ENCODE results near the gene TTF1.

TTF1 gene

DNA sequence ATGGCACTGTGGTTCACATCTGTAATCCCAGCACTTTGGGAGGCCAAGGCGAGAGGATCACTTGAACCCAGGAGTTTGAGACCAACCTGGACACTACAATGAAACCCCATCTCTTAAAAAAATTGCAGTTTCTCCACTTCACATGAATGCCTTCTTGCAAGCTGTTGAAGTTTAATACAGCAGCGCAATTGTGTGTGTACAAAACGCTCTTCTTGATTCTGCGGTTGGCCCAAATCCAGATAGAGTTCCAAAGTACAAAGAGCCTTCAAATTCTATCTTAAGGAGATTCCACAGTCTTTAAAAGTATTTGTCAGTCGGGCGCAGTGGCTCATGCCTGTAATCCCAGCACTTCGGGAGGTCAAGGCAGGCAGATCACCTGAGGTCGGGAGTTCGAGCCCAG lies 42.6 kb downstream of the TTF1 start:
- DNase-seq (ENCODE audit: low spot score) = no peak

DNA sequence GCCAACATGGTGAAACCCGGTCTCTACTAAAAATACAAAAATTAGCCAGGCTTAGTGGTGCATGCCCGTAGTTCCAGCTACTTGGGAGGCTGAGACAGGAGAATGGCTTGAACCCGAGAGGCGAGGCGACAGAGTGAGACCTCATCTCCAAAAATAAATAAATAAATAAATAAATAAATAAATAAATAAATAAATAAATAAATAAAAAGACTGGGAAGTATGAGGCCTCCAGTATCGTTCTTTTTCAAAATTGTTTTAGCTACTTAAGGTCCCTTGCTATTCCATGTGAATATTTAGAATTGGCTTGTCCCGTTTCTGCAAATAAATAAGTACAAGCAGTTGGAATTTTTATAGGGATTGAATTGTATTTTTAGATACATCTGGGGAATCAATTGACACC lies 48.9 kb downstream of the TTF1 start:
- no peak for DNase-seq (ENCODE audit: low spot score)

DNA sequence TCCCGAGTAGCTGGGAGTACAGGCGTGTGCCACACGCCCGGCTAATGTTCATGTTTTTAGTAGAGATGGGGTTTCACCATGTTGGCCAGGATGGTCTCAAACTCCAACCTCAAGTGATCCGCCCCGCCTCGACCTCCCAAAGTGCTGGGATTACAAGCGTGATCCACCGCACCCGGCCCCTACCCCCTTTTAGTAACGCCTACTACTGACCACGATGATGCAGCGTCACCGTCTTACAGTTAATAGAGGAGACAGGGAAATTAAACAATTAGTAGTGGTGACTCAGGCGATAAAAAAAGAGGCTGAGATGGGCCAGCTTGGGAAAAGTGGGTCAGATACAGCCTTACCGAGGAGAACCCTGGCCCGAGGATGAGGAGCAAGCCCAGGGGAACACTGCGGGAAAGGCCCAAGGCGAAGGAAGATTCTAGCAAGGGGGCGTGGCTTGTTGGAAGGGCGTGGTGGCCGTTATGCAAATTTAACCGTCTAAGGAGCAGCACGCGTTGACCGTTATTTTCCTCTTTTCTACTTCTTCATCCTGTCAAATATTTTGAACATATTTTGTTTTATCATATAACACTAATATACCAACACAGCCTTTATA lies 50.2 kb downstream of the TTF1 start:
- DNase-seq (ENCODE audit: low spot score) = no peak

DNA sequence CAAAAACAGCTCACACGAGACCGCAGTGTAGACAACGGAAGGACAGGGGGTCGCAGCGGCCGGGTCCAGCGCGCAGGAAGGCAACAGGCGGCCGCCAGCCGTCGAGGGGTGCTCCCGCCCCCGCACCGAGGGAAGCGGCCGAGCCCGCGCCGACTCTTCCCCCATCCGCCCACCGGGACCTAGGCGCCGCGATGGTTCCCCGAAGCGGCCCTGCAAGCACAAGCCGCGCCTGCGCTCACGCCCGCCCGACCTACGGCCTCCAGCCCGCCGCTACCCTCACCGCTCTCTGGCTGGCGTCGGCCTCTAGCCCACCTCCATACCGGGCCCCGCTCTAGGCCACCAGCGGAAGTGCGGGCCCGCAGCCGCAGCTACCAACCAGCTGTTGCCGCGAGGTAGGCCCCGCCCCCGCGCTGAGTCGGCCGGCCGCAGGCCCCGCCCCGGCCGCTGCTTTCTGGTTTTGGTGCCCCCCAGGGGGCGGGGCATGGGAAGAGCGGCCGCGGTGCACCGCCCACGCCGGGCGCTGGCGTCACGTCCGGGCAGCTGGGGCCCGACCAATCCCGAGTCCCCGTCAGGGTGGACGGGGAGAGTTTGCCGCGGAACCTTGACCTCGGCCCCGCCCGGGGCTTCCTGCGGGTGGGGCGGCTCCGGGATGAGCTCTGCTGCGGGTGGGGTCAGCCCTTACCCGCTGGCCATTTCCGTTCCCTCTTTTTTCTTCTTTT lies 51.8 kb downstream of the TTF1 start, which contains the start of gene SETX:
Gene SETX, minus strand, starts transcription at position 350 of the 719 bp plus-strand sequence. CDS start 5,558 bp downstream, outside the sequence.
- DNase-seq (ENCODE audit: low spot score) = peak; percentile 100

DNA sequence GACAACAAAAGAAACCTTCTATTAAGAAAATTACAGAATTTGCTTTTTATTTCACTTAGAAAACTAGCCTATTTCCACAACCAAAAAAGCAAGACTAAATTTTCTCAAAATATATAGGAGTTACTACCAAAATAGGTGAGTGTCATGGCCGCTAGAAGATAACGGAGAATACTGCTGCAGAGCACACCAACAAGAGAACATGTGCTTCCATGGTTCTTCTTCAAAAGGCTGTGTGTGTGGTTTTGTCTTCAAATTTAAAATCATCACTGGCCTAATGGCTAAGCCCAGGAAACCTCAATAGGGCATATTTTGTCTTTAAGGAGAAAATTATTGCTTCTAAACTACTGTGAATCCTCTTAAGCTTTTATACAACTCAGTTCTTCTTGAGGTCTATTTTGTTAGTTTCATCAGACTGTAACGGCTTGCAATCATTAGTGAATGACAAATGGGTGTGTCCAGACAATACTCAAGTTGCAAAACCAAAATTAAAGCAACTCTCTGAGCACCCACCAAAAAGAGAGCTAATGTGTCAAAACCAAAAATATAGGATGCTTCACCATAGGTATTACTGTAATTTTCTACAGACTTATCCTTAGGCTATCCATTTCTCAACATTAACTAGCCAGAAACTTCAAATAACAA lies 55.1 kb downstream of the TTF1 start:
- no peak for DNase-seq (ENCODE audit: low spot score)

DNA sequence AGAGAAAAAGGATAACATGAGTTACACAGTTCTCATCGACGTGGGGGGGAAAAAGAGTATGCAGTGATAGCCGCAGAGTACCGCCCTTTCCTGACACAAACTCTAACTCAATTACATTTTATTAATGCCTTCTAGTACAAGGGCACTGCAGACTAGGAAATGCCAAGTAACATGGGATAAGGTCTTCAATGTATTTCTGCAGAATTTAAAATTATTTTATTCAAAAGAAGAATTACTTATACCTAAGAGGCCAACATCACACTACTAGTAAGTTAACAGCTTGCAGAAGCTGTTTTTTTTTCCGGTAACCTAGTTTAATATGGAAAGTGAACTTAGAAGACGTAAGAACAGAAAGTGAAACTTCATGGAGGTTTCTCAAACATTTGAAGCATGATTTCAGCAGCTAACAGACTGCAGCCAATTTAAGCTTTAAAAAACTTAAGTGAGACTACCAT lies 55.8 kb downstream of the TTF1 start:
- DNase-seq (ENCODE audit: low spot score) = no peak

DNA sequence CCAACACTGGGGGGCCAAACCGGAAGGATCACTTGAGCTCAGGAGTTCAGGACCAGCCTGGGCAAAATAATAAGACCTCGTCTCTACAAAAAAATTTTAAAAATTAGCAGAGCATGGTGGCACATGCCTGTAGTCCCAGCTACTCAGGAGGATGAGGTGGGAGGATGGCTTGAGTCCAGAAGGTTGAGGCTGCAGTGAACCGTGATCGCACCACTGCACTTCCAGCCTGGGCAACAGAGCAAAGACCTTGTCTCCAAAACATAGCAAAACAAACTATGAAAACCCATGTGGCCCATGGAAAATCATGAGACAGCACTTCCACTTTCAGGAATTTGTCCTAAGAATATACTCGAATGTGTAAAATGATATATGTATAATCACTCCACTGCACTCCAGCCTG lies 58.0 kb downstream of the TTF1 start:
- DNase-seq (ENCODE audit: low spot score) = no peak

DNA sequence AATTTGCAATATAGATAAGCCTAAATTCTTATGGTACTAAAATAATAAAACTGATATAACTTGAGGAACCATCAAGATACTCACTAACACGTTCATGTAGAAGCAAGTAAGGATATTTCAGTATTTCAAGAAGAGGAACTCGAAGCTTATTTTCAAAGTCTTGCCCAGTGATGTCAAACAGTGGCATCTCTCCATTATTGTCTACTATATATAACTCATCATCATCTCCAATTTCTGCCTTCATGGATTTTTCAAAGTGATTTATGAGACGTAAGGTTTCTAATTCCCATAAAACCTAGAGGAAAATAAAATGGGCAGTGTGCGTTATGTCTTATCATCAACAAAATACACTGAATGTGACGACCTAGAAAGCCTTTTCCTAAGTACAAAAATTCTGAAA lies 60.5 kb downstream of the TTF1 start:
- no peak for DNase-seq (ENCODE audit: low spot score)

DNA sequence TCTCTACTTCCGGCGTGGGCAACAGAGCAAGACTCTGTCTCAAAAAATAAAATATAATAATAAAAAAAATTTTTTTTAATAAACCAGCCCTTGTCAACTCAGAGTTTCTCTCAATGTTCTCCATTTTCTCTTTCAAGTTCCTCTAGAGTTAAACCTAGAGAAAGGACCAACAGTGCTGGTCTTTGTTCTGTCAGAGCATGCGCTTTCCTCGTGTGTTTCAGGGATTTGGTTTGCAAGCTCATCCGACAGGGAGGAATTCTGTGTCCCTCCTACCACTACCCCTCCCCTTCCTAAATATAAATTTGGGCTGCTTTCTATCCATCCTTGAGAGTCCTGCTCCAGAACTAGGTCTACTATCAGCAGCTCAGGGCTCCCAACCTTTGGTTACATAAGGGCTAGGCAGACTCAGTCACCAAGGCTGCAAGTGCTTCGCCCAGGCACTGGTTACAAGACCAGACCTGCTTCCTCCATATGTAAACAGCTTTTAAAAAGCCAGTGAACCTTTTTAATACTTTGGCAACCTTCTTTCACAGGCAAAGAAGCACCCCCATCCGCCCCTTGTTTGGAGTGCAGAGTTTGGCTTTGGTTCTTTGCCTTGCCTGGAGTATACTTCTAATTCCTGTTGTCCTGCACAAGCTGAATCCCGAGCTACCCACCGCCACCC lies 65.3 kb downstream of the TTF1 start:
- DNase-seq (ENCODE audit: low spot score) = no peak

DNA sequence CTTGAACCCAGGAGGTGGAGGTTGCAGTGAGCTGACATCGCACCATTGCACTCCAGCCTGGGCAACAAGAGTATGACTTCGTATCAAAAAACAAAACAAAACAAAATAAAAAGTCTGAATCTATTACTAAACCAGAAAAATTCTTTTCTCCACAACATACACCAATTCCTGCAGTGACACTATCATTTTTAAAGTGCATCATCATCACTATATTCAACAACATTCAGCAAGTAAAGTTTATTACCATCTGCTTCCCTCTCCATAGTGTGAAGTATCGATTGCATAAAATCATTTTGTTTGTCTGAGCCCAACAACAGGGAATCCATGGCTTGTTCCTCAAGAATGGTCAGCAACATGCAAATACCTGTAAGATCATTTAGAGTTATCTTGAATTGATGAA lies 72.3 kb downstream of the TTF1 start:
- DNase-seq (ENCODE audit: low spot score) = no peak

DNA sequence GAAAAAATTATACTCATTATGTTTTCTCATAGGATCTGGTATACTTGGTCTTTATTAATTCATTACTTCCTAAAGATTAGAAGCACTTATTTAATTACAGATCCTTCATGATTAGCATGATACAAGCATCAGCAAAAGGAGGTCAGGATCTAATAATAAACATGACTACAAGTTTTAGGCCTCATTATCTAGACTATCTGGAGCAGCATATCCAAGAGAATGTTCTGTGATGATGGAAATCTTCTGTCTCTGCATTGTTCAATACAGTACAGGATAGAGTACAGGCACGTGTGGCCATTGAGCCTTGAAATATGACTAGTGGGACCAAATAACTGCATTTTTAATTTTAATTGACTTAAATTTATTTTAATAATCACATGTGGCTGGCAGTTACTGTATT lies 73.1 kb downstream of the TTF1 start:
- no peak for DNase-seq (ENCODE audit: low spot score)

DNA sequence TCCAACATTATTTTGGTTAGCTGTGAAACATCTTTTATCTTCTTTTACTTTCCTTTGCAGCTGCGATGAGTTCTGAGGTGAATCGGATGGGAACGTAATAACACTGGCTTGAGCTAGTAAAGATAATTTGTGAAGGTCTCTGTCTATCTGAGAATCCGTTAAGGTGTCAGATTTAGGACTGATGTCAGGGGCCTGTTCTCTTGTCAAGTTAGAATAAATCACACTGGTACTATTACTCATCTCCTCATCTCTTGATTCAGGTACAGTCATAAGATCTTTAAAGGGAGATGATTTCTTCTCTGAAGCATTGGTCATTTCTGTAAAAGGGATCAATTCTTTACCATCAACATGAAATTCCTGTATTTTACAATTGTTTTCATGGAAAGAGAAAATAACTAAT lies 78.1 kb downstream of the TTF1 start:
- DNase-seq (ENCODE audit: low spot score) = no peak

DNA sequence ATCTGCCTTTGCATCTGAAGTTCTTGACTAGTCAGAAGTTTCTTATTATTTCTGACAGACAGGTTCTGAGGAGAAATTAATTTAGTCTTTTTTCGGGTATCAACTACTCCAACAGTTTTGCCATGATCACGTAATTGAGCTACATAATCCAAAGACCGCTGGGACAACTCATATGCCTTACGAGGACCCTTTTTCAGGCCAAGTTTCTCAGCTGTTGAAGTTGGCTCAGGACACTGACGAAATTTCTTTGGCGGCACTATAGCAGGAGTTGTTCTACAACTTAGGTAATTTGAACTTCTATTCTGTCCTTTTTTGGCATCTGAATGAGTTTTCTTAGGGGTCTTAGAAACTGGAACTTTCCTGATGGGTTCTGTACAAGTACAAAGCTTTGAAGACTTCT lies 79.1 kb downstream of the TTF1 start:
- no peak for DNase-seq (ENCODE audit: low spot score)

Data from iPS-NIHi11 (cell line).